Body of pancreas (tissue), 4 donors: ENCODE results near the gene RASGRF1.

Experiments used
- POLR2A ChIP-seq, 3 donors: fragments of 450-650 bp; IDR thresholded peaks; one replicate each; pipeline ENCODE4 v1.6.1; 2016; ENCODE audit warnings: antibody characterized with exemption in 3 of 3, mild to moderate bottlenecking in 2 of 3
- TF ChIP-seq, protein P1 (sequence below), 7 experiments: fragments of 450-650 bp in 4 of 7; fragments of 200-600 bp in 3 of 7; sonication (generic) in 3 of 7; IDR thresholded peaks; one replicate each; pipeline ENCODE4 v1.5.1; 2016 to 2019; ENCODE audit warnings: antibody characterized with exemption in 7 of 7

DNA sequence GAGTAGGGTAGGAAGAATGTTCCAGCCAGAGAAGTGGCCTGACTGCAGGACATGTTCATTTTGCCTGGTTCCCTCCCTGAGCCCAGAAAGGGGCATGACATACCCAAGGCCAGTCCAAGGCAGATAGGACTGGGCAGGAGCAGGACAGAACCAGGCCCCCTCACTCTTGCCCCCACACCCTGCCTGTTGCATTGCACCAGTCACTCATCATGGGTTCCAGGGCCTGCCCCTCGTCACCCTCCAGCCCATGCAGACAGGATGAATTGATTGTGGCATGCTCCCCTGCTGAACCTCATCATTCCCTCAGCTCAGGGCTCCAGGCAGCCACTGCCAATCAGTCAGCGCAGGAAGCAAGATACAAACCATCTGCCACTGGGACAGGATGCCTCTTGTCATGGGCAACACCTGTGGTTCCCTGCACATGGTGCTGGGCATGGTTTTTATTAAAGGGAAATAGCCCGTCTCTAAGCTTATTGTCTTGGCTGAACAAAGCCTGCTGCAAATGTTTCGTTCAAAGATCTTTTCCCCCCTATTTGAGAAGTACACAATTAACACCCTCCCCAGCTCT lies 48.9 kb downstream of the RASGRF1 start:
- TF ChIP-seq, protein P1, sequence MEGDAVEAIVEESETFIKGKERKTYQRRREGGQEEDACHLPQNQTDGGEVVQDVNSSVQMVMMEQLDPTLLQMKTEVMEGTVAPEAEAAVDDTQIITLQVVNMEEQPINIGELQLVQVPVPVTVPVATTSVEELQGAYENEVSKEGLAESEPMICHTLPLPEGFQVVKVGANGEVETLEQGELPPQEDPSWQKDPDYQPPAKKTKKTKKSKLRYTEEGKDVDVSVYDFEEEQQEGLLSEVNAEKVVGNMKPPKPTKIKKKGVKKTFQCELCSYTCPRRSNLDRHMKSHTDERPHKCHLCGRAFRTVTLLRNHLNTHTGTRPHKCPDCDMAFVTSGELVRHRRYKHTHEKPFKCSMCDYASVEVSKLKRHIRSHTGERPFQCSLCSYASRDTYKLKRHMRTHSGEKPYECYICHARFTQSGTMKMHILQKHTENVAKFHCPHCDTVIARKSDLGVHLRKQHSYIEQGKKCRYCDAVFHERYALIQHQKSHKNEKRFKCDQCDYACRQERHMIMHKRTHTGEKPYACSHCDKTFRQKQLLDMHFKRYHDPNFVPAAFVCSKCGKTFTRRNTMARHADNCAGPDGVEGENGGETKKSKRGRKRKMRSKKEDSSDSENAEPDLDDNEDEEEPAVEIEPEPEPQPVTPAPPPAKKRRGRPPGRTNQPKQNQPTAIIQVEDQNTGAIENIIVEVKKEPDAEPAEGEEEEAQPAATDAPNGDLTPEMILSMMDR (IDR thresholded peaks at IDR 0.05): no peak
- no peak for TF ChIP-seq POLR2A (IDR thresholded peaks at IDR 0.05)
